Activated effector memory CD4-positive, alpha-beta T cell treated with anti-CD3 and anti-CD28 coated beads, Interleukin-2, amount 50 U/mL, for 16 hours (primary cell): ENCODE data around the gene GIMAP8.

Experiments used
- DNase-seq: peaks from one replicate; pipeline ENCODE4 v3.0.0-alpha.2; 2020

The GIMAP8 gene

GRCh38 chr7:150412016-150412415, 38.4 kb upstream of the GIMAP8 start:
- DNase-seq: peak; percentile 51

GRCh38 chr7:150412518-150413488, 37.6 kb upstream of the GIMAP8 start:
- no peak for DNase-seq

- DNase-seq: no peak
Measured at GRCh38 chr7:150413640-150414081, 36.8 kb upstream of the GIMAP8 start.

GRCh38 chr7:150415161-150416153, 35.0 kb upstream of the GIMAP8 start:
- DNase-seq: no peak

- no peak for DNase-seq
Measured at GRCh38 chr7:150417239-150417638, 33.2 kb upstream of the GIMAP8 start.

GRCh38 chr7:150417863-150418262, 32.6 kb upstream of the GIMAP8 start:
- no peak for DNase-seq

GRCh38 chr7:150420242-150420641, 30.2 kb upstream of the GIMAP8 start:
- no peak for DNase-seq

- DNase-seq: peak; percentile 94
Measured at GRCh38 chr7:150420987-150421674, 29.3 kb upstream of the GIMAP8 start.

GRCh38 chr7:150421831-150422230, 28.6 kb upstream of the GIMAP8 start:
- DNase-seq: peak; percentile 53

GRCh38 chr7:150425670-150426069, 24.8 kb upstream of the GIMAP8 start:
- peak; percentile 36 for DNase-seq

- peak; percentile 58 for DNase-seq
Measured at GRCh38 chr7:150428671-150429451, 21.6 kb upstream of the GIMAP8 start.

- no peak for DNase-seq
Measured at GRCh38 chr7:150429699-150430098, 20.7 kb upstream of the GIMAP8 start.

GRCh38 chr7:150430465-150431085, 19.9 kb upstream of the GIMAP8 start:
- no peak for DNase-seq

- DNase-seq: no peak
Measured at GRCh38 chr7:150431839-150432658, 18.4 kb upstream of the GIMAP8 start.

GRCh38 chr7:150432915-150433892, 17.2 kb upstream of the GIMAP8 start:
- DNase-seq: no peak

- no peak for DNase-seq
Measured at GRCh38 chr7:150434240-150434639, 16.2 kb upstream of the GIMAP8 start.

- DNase-seq: no peak
Measured at GRCh38 chr7:150435047-150435389, 15.4 kb upstream of the GIMAP8 start.

GRCh38 chr7:150435390-150436073, 14.9 kb upstream of the GIMAP8 start:
- peak; percentile 51 for DNase-seq

- no peak for DNase-seq
Measured at GRCh38 chr7:150439967-150440366, 10.5 kb upstream of the GIMAP8 start.
